ENCODE measurements around the gene PLPP4.

DNA sequence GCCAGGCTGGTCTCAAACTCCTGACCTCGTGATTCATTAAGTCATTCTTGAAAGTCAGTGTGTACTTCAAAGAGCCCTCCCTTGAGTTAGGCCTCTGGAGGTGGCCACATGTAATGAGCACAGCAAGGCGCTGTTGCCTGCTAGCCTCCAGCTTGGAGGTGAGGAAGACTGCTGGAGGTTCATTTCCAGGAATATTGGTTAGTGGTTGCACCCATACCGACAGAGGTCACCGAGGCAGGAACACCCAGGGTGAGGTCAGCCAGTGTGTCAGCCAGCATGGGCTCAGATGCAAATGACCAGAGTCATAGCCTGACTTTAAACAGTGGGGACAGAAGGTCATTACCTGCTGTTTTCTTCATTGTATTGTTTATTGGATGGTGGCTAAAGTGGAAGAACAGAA, 85.0 kb downstream of the PLPP4 start:
- TF ChIP-seq, protein P1, sequence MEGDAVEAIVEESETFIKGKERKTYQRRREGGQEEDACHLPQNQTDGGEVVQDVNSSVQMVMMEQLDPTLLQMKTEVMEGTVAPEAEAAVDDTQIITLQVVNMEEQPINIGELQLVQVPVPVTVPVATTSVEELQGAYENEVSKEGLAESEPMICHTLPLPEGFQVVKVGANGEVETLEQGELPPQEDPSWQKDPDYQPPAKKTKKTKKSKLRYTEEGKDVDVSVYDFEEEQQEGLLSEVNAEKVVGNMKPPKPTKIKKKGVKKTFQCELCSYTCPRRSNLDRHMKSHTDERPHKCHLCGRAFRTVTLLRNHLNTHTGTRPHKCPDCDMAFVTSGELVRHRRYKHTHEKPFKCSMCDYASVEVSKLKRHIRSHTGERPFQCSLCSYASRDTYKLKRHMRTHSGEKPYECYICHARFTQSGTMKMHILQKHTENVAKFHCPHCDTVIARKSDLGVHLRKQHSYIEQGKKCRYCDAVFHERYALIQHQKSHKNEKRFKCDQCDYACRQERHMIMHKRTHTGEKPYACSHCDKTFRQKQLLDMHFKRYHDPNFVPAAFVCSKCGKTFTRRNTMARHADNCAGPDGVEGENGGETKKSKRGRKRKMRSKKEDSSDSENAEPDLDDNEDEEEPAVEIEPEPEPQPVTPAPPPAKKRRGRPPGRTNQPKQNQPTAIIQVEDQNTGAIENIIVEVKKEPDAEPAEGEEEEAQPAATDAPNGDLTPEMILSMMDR (IDR thresholded peaks at IDR 0.05; ENCODE audit: borderline replicate concordance, extremely low read depth, low read length, poor library complexity, severe bottlenecking): no peak
- no peak for TF ChIP-seq EZH2 (IDR thresholded peaks at IDR 0.05; ENCODE audit: borderline replicate concordance, low read depth, low read length, severe bottlenecking)

Data from DND-41 (cell line).